ENCODE results near the gene ADARB2. TPM values are rescaled to one million over a fixed set of nuclear protein-coding genes. Genes with fewer than 3 reads are reported as not detected.

The ADARB2 gene
- total and polyA plus RNA-seq, 2 experiments from 2014 or later = 2.0 to 5.0 TPM

DNA sequence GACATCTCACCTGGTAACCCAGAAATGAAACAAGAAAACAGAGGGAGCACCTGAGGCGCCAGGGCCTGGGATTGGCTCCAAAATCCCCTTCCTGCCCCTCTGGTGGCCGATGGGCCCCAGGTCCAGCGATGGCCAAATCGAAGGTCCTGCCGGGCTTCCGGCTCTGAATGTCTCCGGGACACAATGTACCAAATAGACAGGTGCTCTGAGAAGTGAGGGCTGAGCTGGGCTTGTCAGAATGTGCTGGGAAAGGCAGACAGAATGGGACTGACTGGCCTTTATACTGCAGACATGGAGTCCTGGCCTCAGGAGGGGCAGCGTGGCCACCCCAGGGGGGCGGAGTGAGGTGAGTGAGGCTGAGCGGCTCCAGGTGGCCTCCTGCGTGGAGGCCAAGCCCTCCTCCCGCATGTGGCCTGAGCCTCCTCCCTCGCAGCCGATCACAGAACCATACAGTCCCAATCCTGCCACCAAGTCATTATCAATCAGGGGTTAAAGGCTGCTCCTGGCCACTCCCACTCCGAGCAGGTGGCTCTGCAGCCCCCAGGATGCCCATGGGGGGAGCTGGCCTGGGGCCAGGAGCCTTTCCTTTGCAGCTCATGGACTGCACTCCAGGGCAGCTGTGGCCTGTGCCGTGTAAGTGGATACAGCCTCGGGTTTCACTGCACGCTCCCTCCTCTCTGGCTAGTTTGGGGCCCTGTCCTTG is 185.5 kb downstream of the ADARB2 start:
- no peaks in the 10 kb centered on the region for H4K20me1 ChIP-seq (replicated peaks; ENCODE audit: insufficient read depth)
- Mint-ChIP-seq H3K27me3 (ENCODE audit: insufficient read depth, low read depth, poor library complexity) (peaks cover 13% of the 10 kb centered on the region), H3K9me3 (peaks cover 11% of the 10 kb centered on the region), H3K36me3 (ENCODE audit: low read depth) (peaks cover 8% of the 10 kb centered on the region; the same call in 2 of the 3 replicates), H3K4me3 (no peak overlapping the region), H3K4me1 (peaks cover 8% of the 10 kb centered on the region), H3K27ac (no peak overlapping the region)
- no peaks in the 10 kb centered on the region for H3K36me3 ChIP-seq (ENCODE audit: insufficient read depth)
- no peak overlapping the region for H3K4me2 ChIP-seq
- H3K9me2 ChIP-seq (ENCODE audit: insufficient read depth) = no peaks in the 10 kb centered on the region
- ATAC-seq = peak; percentile 49
- no peaks in the 10 kb centered on the region for H3K4me1 ChIP-seq (ENCODE audit: insufficient read depth)
- no peak overlapping the region for H2AFZ ChIP-seq
- no peak overlapping the region for H3K4me3 ChIP-seq
- H3F3A ChIP-seq (replicated peaks; ENCODE audit: low read depth) = no peaks in the 10 kb centered on the region
- H3K79me2 ChIP-seq (replicated peaks; ENCODE audit: insufficient read depth) = no peaks in the 10 kb centered on the region
- no peak overlapping the region for H3K27ac ChIP-seq (ENCODE audit: low read depth)
- TF ChIP-seq EZH2phosphoT487 (IDR thresholded peaks at IDR 0.05; ENCODE audit: unreplicated experiment) (no peak), CTCF (conservative IDR thresholded peaks at IDR 0.05; ENCODE audit: low read depth in 2 of 2) (no peak), JUNB (IDR thresholded peaks at IDR 0.05; ENCODE audit: unreplicated experiment) (no peak), ZNF331 (CRISPR knock-in tag; IDR thresholded peaks at IDR 0.05; ENCODE audit: low read depth) (no peak), EZH2 (IDR thresholded peaks at IDR 0.05; ENCODE audit: low read depth, unreplicated experiment) (no peak), STAT1 (IDR thresholded peaks at IDR 0.05; ENCODE audit: unreplicated experiment) (no peak), CREB1 (CRISPR knock-in tag; IDR thresholded peaks at IDR 0.05; ENCODE audit: low read depth) (no peak), NANOG (IDR thresholded peaks at IDR 0.05; ENCODE audit: borderline replicate concordance) (no peak), POLR2AphosphoS5 (IDR thresholded peaks at IDR 0.05; ENCODE audit: low read depth) (no peak), ZNF114 (CRISPR knock-in tag; IDR thresholded peaks at IDR 0.05) (no peak), ETS1 (IDR thresholded peaks at IDR 0.05) (no peak)
- TF ChIP-seq, protein P1, sequence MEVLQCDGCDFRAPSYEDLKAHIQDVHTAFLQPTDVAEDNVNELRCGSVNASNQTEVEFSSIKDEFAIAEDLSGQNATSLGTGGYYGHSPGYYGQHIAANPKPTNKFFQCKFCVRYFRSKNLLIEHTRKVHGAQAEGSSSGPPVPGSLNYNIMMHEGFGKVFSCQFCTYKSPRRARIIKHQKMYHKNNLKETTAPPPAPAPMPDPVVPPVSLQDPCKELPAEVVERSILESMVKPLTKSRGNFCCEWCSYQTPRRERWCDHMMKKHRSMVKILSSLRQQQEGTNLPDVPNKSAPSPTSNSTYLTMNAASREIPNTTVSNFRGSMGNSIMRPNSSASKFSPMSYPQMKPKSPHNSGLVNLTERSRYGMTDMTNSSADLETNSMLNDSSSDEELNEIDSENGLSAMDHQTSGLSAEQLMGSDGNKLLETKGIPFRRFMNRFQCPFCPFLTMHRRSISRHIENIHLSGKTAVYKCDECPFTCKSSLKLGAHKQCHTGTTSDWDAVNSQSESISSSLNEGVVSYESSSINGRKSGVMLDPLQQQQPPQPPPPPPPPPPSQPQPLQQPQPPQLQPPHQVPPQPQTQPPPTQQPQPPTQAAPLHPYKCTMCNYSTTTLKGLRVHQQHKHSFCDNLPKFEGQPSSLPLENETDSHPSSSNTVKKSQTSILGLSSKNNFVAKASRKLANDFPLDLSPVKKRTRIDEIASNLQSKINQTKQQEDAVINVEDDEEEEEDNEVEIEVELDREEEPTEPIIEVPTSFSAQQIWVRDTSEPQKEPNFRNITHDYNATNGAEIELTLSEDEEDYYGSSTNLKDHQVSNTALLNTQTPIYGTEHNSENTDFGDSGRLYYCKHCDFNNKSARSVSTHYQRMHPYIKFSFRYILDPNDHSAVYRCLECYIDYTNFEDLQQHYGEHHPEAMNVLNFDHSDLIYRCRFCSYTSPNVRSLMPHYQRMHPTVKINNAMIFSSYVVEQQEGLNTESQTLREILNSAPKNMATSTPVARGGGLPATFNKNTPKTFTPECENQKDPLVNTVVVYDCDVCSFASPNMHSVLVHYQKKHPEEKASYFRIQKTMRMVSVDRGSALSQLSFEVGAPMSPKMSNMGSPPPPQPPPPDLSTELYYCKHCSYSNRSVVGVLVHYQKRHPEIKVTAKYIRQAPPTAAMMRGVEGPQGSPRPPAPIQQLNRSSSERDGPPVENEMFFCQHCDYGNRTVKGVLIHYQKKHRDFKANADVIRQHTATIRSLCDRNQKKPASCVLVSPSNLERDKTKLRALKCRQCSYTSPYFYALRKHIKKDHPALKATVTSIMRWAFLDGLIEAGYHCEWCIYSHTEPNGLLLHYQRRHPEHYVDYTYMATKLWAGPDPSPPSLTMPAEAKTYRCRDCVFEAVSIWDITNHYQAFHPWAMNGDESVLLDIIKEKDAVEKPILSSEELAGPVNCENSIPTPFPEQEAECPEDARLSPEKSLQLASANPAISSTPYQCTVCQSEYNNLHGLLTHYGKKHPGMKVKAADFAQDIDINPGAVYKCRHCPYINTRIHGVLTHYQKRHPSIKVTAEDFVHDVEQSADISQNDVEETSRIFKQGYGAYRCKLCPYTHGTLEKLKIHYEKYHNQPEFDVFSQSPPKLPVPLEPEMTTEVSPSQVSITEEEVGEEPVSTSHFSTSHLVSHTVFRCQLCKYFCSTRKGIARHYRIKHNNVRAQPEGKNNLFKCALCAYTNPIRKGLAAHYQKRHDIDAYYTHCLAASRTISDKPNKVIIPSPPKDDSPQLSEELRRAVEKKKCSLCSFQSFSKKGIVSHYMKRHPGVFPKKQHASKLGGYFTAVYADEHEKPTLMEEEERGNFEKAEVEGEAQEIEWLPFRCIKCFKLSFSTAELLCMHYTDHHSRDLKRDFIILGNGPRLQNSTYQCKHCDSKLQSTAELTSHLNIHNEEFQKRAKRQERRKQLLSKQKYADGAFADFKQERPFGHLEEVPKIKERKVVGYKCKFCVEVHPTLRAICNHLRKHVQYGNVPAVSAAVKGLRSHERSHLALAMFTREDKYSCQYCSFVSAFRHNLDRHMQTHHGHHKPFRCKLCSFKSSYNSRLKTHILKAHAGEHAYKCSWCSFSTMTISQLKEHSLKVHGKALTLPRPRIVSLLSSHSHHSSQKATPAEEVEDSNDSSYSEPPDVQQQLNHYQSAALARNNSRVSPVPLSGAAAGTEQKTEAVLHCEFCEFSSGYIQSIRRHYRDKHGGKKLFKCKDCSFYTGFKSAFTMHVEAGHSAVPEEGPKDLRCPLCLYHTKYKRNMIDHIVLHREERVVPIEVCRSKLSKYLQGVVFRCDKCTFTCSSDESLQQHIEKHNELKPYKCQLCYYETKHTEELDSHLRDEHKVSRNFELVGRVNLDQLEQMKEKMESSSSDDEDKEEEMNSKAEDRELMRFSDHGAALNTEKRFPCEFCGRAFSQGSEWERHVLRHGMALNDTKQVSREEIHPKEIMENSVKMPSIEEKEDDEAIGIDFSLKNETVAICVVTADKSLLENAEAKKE (CRISPR knock-in tag; IDR thresholded peaks at IDR 0.05) = no peak
- TF ChIP-seq, protein P2, sequence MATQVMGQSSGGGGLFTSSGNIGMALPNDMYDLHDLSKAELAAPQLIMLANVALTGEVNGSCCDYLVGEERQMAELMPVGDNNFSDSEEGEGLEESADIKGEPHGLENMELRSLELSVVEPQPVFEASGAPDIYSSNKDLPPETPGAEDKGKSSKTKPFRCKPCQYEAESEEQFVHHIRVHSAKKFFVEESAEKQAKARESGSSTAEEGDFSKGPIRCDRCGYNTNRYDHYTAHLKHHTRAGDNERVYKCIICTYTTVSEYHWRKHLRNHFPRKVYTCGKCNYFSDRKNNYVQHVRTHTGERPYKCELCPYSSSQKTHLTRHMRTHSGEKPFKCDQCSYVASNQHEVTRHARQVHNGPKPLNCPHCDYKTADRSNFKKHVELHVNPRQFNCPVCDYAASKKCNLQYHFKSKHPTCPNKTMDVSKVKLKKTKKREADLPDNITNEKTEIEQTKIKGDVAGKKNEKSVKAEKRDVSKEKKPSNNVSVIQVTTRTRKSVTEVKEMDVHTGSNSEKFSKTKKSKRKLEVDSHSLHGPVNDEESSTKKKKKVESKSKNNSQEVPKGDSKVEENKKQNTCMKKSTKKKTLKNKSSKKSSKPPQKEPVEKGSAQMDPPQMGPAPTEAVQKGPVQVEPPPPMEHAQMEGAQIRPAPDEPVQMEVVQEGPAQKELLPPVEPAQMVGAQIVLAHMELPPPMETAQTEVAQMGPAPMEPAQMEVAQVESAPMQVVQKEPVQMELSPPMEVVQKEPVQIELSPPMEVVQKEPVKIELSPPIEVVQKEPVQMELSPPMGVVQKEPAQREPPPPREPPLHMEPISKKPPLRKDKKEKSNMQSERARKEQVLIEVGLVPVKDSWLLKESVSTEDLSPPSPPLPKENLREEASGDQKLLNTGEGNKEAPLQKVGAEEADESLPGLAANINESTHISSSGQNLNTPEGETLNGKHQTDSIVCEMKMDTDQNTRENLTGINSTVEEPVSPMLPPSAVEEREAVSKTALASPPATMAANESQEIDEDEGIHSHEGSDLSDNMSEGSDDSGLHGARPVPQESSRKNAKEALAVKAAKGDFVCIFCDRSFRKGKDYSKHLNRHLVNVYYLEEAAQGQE (IDR thresholded peaks at IDR 0.05; ENCODE audit: unreplicated experiment) = no peak
- no peaks in the 10 kb centered on the region for H3K27me3 ChIP-seq (ENCODE audit: insufficient read depth)
- no peak for DNase-seq (ENCODE audit: low spot score)
